Neural progenitor cell (in vitro differentiated cells): ENCODE measurements around the gene SLC31A2. TPM values are rescaled to one million over a fixed set of nuclear protein-coding genes. Genes with fewer than 3 reads are reported as not detected.

Experiments used
- DNase-seq: peaks from one replicate; pipeline ENCODE4 v3.0.0-alpha.2; 2016; ENCODE audit warnings: low spot score
- H2AFZ ChIP-seq: fragments of 200-600 bp; sonication (generic); replicated peaks from 2 replicates; pipeline ENCODE4 v1.6.1; 2016; ENCODE audit warnings: antibody characterized with exemption
- H3F3A ChIP-seq: fragments of 200-600 bp; sonication (generic); 2 replicates; pipeline ENCODE4 v1.6.1; 2016; ENCODE audit warnings: antibody characterized with exemption, low read depth
- H3K27ac ChIP-seq: fragments of 200-600 bp; sonication (generic); 2 replicates; pipeline ENCODE4 v1.5.1; 2016; ENCODE audit warnings: mild to moderate bottlenecking
- H3K27me3 ChIP-seq: fragments of 200-600 bp; sonication (generic); 2 replicates; pipeline ENCODE4 v1.6.1; 2016; ENCODE audit warnings: mild to moderate bottlenecking, moderate library complexity
- H3K36me3 ChIP-seq: fragments of 200-600 bp; sonication (generic); 2 replicates; pipeline ENCODE4 v1.5.1; 2016
- H3K4me1 ChIP-seq: fragments of 200-600 bp; sonication (generic); 2 replicates; pipeline ENCODE4 v1.6.1; 2016; ENCODE audit warnings: mixed run types
- H3K4me2 ChIP-seq: fragments of 200-600 bp; sonication (generic); 2 replicates; pipeline ENCODE4 v1.6.1; 2016
- H3K4me3 ChIP-seq: fragments of 200-600 bp; sonication (generic); 2 replicates; pipeline ENCODE4 v1.5.1; 2016
- H3K79me2 ChIP-seq: fragments of 200-600 bp; sonication (generic); 2 replicates; pipeline ENCODE4 v1.6.1; 2016; ENCODE audit warnings: low read depth
- H3K9ac ChIP-seq: fragments of 200-600 bp; sonication (generic); 2 replicates; pipeline ENCODE4 v1.6.1; 2016
- H3K9me3 ChIP-seq: fragments of 200-600 bp; sonication (generic); 2 replicates; pipeline ENCODE4 v1.5.1; 2016; ENCODE audit warnings: low read depth
- H4K20me1 ChIP-seq: fragments of 200-600 bp; sonication (generic); 2 replicates; pipeline ENCODE4 v1.6.1; 2016; ENCODE audit warnings: low read depth
- H3K27ac Mint-ChIP-seq: 3 replicates; pipeline ENCODE4 v1.8.0; 2021; ENCODE audit warnings: mixed read lengths
- H3K27me3 Mint-ChIP-seq: 2 replicates; pipeline ENCODE4 v1.8.0; 2022; ENCODE audit warnings: low read depth, mild to moderate bottlenecking, inconsistent platforms, moderate library complexity, mixed read lengths; ENCODE audit not compliant: insufficient read depth
- H3K36me3 Mint-ChIP-seq: 3 replicates; pipeline ENCODE4 v1.8.0; 2021; ENCODE audit warnings: mixed read lengths
- H3K4me1 Mint-ChIP-seq: 3 replicates; pipeline ENCODE4 v1.8.0; 2021; ENCODE audit warnings: mixed read lengths
- H3K4me3 Mint-ChIP-seq: 3 replicates; pipeline ENCODE4 v1.8.0; 2021; ENCODE audit warnings: mild to moderate bottlenecking, moderate library complexity, mixed read lengths
- H3K9me3 Mint-ChIP-seq: 3 replicates; pipeline ENCODE4 v1.8.0; 2020; ENCODE audit warnings: mixed read lengths
- CTCF ChIP-seq: fragments of 200-600 bp; sonication (generic); IDR thresholded peaks from 2 replicates; pipeline ENCODE4 v1.5.1; 2017; ENCODE audit warnings: antibody characterized with exemption, mild to moderate bottlenecking
- EZH2 ChIP-seq: fragments of 200-600 bp; sonication (generic); IDR thresholded peaks from 2 replicates; pipeline ENCODE4 v1.6.1; 2017; ENCODE audit warnings: antibody characterized with exemption, mild to moderate bottlenecking, moderate library complexity
- EZH2phosphoT487 ChIP-seq: fragments of 200-600 bp; sonication (generic); IDR thresholded peaks from 2 replicates; pipeline ENCODE4 v1.6.1; 2017; ENCODE audit warnings: antibody characterized with exemption
- total RNA-seq: library from RNA; depleted of rRNA; stranded (reverse); fragments of >200 nt; gene quantifications from 2 replicates; pipeline ENCODE4 v1.2.3, GENCODE V29; 2015; ENCODE audit warnings: low replicate concordance

SLC31A2 gene
- total RNA-seq, 1 donor from 2014 or later = 0.34 TPM

GRCh38 chr9:113179839-113180238 is 29.0 kb downstream of the SLC31A2 start:
- Histone ChIP-seq H3K27me3 (no peaks in the 10 kb centered on the region), H3K36me3 (no peaks in the 10 kb centered on the region), H3K4me3 (no peak overlapping the region), H3K79me2 (no peaks in the 10 kb centered on the region), H3F3A (no peaks in the 10 kb centered on the region), H3K9ac (no peak overlapping the region), H3K9me3 (no peaks in the 10 kb centered on the region), H2AFZ (no peak overlapping the region), H3K4me2 (no peak overlapping the region), H3K4me1 (no peaks in the 10 kb centered on the region), H3K27ac (no peak overlapping the region), H4K20me1 (no peaks in the 10 kb centered on the region)
- H3K4me3 Mint-ChIP-seq = no peak overlapping the region
- H3K4me1 Mint-ChIP-seq = no peaks in the 10 kb centered on the region
- TF ChIP-seq EZH2phosphoT487 = no peak
- TF ChIP-seq EZH2 = no peak
- TF ChIP-seq CTCF = no peak
- no peaks in the 10 kb centered on the region for H3K9me3 Mint-ChIP-seq
- no peak overlapping the region for H3K27ac Mint-ChIP-seq
- DNase-seq = no peak
- H3K36me3 Mint-ChIP-seq = peaks cover 16% of the 10 kb centered on the region
- no peaks in the 10 kb centered on the region for H3K27me3 Mint-ChIP-seq

- no peak overlapping the region for H3K9ac ChIP-seq
- H3K27ac ChIP-seq = no peak overlapping the region
- TF ChIP-seq CTCF (no peak), EZH2 (no peak), EZH2phosphoT487 (no peak)
- H4K20me1 ChIP-seq = no peaks in the 10 kb centered on the region
- no peaks in the 10 kb centered on the region for H3K27me3 Mint-ChIP-seq
- no peak for DNase-seq
- H3K36me3 ChIP-seq = no peaks in the 10 kb centered on the region
- H3K9me3 Mint-ChIP-seq = no peaks in the 10 kb centered on the region
- no peak overlapping the region for H3K4me2 ChIP-seq
- H3K27me3 ChIP-seq = no peaks in the 10 kb centered on the region
- H3K4me3 ChIP-seq = no peak overlapping the region
- H3K9me3 ChIP-seq = no peaks in the 10 kb centered on the region
- H3K79me2 ChIP-seq = no peaks in the 10 kb centered on the region
- peaks cover 21% of the 10 kb centered on the region for H3K36me3 Mint-ChIP-seq
- H2AFZ ChIP-seq = no peak overlapping the region
- H3K4me3 Mint-ChIP-seq = no peak overlapping the region
- no peak overlapping the region for H3K27ac Mint-ChIP-seq
- H3K4me1 Mint-ChIP-seq = no peaks in the 10 kb centered on the region
- H3F3A ChIP-seq = no peaks in the 10 kb centered on the region
- no peaks in the 10 kb centered on the region for H3K4me1 ChIP-seq
Measured at GRCh38 chr9:113181165-113181564, 30.4 kb downstream of the SLC31A2 start.

- Histone ChIP-seq H3K9me3 (no peaks in the 10 kb centered on the region), H3K4me2 (no peak overlapping the region), H3K27ac (no peak overlapping the region), H3K27me3 (no peaks in the 10 kb centered on the region), H3K79me2 (no peaks in the 10 kb centered on the region), H3K4me1 (no peaks in the 10 kb centered on the region), H3K36me3 (no peaks in the 10 kb centered on the region), H3K9ac (no peak overlapping the region), H3F3A (no peaks in the 10 kb centered on the region), H3K4me3 (no peak overlapping the region), H4K20me1 (no peaks in the 10 kb centered on the region), H2AFZ (no peak overlapping the region)
- H3K4me3 Mint-ChIP-seq = no peak overlapping the region
- TF ChIP-seq EZH2phosphoT487 = no peak
- TF ChIP-seq EZH2 = no peak
- no peak for TF ChIP-seq CTCF
- H3K36me3 Mint-ChIP-seq = peaks cover 9% of the 10 kb centered on the region
- no peaks in the 10 kb centered on the region for H3K4me1 Mint-ChIP-seq
- no peak overlapping the region for H3K27ac Mint-ChIP-seq
- H3K27me3 Mint-ChIP-seq = no peaks in the 10 kb centered on the region
- H3K9me3 Mint-ChIP-seq = no peaks in the 10 kb centered on the region
- no peak for DNase-seq
Measured at GRCh38 chr9:113183956-113184488, 33.2 kb downstream of the SLC31A2 start.
